GM10248 (cell line): ENCODE measurements around the gene ITGA11.

Experiments used
- CTCF ChIA-PET: fragments of 300-600 bp; sonication (Branson Sonifier 250); formaldehyde crosslinking; extraction: SDS; loops from one replicate; lab custom pipeline; 2021; ENCODE audit warnings: antibody characterized with exemption; lab: Yijun Ruan, JAX
- POLR2A ChIA-PET: fragments of 350-650 bp; sonication (Branson Sonifier 250); formaldehyde crosslinking; extraction: SDS; loops from one replicate; lab custom pipeline; 2020; ENCODE audit warnings: antibody characterized with exemption; lab: Yijun Ruan, JAX
- DNase-seq: peaks from one replicate; pipeline ENCODE4 v3.0.0; 2012; ENCODE audit errors: extremely low spot score
- TF ChIP-seq, protein P1 (sequence below): IDR thresholded peaks from 2 replicates; pipeline ENCODE4 v1.5.1; 2012; ENCODE audit warnings: mild to moderate bottlenecking, low read depth; ENCODE audit errors: extremely low read depth, missing control alignments, control extremely low read depth

The ITGA11 gene

DNA sequence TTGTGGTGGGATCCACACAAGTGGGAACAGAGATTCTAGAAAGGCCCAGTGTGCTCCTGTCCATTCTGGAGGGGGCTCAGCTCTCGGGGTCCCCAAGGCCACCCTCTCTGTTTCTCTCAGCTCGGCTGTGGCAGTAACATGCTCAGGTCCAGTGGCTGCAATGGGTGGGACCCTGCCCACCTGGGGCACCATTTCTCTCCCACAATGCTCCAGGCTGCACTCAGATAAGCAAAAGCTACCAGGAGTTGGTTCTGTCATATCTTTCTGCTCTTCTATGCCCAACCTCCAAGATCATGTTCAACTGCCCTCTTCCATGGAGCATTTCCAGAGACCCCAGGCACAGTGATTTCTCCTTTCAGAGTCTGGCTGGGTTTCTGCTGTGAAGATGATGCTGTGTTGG is 40.8 kb downstream of the ITGA11 start:
- TF ChIP-seq, protein P1, sequence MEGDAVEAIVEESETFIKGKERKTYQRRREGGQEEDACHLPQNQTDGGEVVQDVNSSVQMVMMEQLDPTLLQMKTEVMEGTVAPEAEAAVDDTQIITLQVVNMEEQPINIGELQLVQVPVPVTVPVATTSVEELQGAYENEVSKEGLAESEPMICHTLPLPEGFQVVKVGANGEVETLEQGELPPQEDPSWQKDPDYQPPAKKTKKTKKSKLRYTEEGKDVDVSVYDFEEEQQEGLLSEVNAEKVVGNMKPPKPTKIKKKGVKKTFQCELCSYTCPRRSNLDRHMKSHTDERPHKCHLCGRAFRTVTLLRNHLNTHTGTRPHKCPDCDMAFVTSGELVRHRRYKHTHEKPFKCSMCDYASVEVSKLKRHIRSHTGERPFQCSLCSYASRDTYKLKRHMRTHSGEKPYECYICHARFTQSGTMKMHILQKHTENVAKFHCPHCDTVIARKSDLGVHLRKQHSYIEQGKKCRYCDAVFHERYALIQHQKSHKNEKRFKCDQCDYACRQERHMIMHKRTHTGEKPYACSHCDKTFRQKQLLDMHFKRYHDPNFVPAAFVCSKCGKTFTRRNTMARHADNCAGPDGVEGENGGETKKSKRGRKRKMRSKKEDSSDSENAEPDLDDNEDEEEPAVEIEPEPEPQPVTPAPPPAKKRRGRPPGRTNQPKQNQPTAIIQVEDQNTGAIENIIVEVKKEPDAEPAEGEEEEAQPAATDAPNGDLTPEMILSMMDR, result no peak
- CTCF ChIA-PET, result no interaction called here
- POLR2A ChIA-PET, result no interaction called here
- DNase-seq, result no peak

DNA sequence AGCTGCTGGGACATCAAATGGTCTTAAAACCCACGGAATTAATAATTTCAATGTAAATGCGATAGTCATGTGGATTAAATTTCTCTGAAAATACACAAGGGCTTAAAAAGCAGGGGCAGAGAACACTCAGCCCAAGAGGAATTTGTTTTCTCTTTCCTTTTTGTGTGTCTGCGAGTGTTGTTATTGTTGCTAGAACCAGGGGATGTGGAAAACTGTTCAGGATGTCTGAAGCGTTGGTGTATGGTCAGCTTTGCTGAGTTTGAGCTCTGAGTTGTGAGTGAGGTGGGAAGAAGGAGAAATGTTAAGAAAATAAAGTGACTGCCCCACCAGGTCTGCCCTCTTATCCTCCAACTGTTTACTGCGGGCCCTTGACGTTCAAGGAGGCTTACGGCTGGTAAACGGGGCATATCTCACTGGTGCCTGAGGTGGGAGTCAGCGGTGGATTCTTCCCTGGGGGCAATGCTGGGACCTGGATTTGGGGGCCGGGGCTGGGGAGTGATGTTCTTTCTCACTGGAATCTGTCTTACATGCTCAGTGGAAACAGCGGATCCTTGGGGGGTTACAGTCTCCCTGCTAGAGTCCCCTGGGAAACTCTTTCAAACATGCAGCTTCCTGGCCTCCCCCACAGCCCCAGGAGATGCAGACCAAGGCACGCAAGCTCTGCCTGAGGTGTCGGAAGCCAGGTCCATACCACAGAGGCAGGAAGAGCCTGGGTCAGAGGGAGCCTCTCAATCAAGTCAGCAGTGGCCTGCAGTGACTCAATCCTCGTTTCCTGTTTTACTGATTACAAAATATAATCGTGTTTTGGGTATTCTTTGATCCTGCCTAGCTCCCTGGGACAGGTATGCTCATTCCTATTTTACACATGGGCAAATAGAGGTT is 41.8 kb downstream of the ITGA11 start:
- peak; percentile 40 for DNase-seq
- TF ChIP-seq, protein P1, result no peak
- ChIA-PET POLR2A (no interaction called here), CTCF (no interaction called here)

DNA sequence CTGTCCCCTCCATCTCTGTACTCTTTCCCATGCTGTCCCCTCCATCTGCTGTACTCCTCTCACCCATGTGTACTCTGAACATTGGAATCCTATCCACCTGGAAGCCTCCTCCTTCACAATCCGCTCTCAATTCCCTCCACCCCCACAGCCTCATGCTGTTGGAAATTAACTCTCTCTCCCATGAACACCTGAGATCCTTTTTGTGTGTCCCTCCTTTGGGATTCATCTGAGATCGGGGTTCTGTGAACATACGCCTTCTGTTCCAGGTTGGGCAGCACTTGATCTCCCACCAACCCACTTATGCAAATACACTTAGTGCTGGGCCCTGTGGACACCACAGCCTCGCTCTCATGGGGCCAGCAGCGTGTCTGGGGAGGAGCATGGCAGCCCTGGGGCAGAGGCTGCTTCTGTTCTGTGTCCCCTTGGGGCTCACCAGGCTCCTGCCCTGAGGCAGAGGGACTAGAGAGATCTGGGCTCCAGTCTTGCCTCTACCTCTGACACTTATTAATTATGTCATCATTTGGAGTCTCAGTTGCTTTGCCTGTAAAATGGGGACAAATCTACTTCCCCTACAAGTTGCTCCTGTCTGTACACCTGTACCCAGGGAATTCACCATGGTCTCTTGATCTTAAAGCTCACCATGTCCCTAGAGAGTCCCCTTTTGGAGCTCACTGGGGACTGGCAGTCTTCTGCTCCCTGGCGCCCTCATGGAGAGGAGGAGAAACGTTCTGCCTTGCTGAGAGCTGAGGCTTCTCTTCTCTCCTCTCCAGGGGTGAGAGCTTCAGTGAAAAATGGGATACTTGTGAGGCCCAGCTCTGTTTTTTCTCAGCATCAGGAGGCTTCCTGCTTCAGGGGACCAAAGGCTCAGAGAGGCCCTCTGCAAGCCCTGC is 42.7 kb downstream of the ITGA11 start:
- DNase-seq, result no peak
- TF ChIP-seq, protein P1, result no peak
- ChIA-PET CTCF (no interaction called here), POLR2A (no interaction called here)

DNA sequence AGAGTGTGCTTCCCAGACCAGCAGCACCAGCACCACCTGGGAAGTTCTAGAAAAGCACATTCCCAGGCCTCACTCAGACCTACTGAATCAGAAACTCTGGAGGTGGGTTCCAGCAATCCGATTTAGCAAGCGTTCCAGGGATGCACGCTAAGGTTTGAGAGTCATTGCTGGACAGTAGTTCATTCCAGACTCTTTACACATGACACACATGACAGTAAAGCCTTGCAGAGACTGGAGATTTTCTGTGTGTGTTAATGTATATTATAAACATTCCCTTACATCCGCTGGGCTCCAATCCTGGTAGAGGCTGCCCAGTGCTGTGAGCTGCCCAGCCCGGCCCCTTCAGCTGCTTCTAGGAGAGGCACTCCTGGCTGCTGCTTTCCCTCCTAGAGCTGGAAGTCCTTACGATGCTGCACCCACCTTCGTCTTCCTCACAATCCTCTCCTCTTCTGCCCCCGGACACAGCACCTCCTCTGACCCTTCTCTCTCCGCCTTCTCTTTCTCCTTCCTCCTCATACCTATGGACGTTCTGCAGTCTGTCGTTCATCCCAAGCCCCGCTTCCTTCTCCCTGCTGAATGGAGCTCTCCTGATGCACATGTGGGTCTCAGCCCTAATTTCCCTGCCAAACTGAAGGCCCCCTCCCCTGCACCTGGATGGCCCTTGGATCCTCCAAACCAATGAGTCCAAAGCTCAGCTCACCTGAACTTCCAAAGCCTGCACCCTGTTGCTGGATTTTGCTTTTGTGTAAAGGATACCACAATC is 44.4 kb downstream of the ITGA11 start:
- DNase-seq, result no peak
- POLR2A ChIA-PET, result no interaction called here
- CTCF ChIA-PET, result no interaction called here
- TF ChIP-seq, protein P1, result no peak

DNA sequence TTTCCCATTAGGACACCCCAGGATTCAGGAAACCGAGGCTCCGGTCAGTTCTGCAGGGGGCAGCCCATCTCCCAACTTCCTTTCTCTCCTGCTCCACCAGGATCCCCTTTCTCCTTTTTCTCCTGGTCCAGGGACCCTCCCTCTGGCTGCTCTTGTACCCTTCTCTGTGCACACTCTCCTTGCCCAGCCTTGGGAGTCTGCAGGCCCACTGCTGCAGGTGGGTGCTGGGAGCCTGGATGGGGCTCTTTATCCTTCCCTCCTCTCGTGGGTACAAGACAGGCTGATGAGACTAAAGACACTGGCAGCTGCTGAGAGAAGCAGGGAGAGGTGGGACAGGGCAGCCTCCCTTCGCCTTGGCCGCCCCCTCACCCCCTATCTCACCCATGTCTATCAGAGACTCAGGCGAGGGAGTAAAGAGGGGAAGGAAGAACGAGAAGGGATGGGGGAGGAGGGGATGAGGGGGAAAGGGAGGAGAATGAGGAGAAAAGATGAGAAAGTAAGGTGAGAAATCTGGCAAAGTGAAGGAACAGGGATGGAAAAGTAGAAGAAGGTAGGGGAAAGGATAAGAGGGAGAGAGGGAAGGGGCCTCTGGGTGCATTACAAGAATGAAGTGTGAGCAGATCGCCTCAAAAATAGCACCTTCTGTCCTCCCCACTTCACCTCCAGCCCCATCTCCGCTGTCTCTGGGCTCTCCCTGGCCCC is 45.2 kb downstream of the ITGA11 start:
- ChIA-PET CTCF (no interaction called here), POLR2A (no interaction called here)
- TF ChIP-seq, protein P1, result no peak
- DNase-seq, result no peak
